SK-N-SH (cell line): ENCODE measurements around the gene ZNRF1. TPM values are rescaled to one million over a fixed set of nuclear protein-coding genes. Genes with fewer than 3 reads are reported as not detected.

Experiments
- CTCF ChIA-PET: fragments of 300-600, 350-600 bp; formaldehyde crosslinking; extraction: SDS; loops from one replicate; lab custom pipeline; 2021; lab: Yijun Ruan, JAX
- POLR2A ChIA-PET: fragments of 350-600 bp; sonication (Branson Sonifier 250); formaldehyde crosslinking; extraction: SDS; loops from one replicate; lab custom pipeline; 2020; ENCODE audit warnings: antibody characterized with exemption, inconsistent platforms; lab: Yijun Ruan, JAX
- DNase-seq: peaks from one replicate; pipeline ENCODE4 v3.0.0; 2012
- H2AFZ ChIP-seq: fragments of 200-600 bp; sonication (generic); 2 replicates; pipeline ENCODE4 v1.8.1; 2016; ENCODE audit warnings: antibody characterized with exemption, mild to moderate bottlenecking, low read depth
- H3F3A ChIP-seq: fragments of 200-600 bp; sonication (generic); replicated peaks from 2 replicates; pipeline ENCODE3; 2016; ENCODE audit warnings: antibody characterized with exemption, mild to moderate bottlenecking; ENCODE audit not compliant: insufficient read depth
- H3K27ac ChIP-seq, 2 experiments: fragments of 200-500 bp in 1 of 2; fragments of 200-600 bp in 1 of 2; sonication (Bioruptor generic) in 1 of 2; sonication (generic), shearing (Covaris generic) in 1 of 2; 2 replicates each; pipeline versions ENCODE4 v1.5.1 to v1.6.1; 2014 to 2016; ENCODE audit warnings: low read depth in 2 of 2, inconsistent platforms in 1 of 2, low read length in 1 of 2, mild to moderate bottlenecking in 1 of 2, mixed read lengths in 1 of 2
- H3K27me3 ChIP-seq: fragments of 200-600 bp; sonication (generic), shearing (Covaris generic); 2 replicates; pipeline ENCODE4 v1.6.1; 2016; ENCODE audit warnings: mixed run types; ENCODE audit not compliant: insufficient read depth
- H3K36me3 ChIP-seq, 2 experiments: fragments of 200-500 bp in 1 of 2; fragments of 200-600 bp in 1 of 2; sonication (Bioruptor generic) in 1 of 2; sonication (generic) in 1 of 2; replicated peaks in 1 of 2; 2 replicates each; pipeline versions ENCODE3 to v1.5.1; 2014 to 2016; ENCODE audit warnings: low read length in 1 of 2, mild to moderate bottlenecking in 1 of 2; ENCODE audit not compliant: insufficient read depth in 2 of 2, control insufficient read depth in 1 of 2
- H3K4me1 ChIP-seq, 2 experiments: fragments of 200-500 bp in 1 of 2; fragments of 200-600 bp in 1 of 2; sonication (Bioruptor generic) in 1 of 2; sonication (generic), shearing (Covaris generic) in 1 of 2; 2 replicates each; pipeline versions ENCODE4 v1.5.1 to v1.6.1; 2014 to 2016; ENCODE audit warnings: low read depth in 1 of 2, low read length in 1 of 2, mixed run types in 1 of 2; ENCODE audit not compliant: insufficient read depth in 2 of 2, control insufficient read depth in 1 of 2
- H3K4me2 ChIP-seq: fragments of 200-600 bp; sonication (generic), shearing (Covaris generic); 2 replicates; pipeline ENCODE4 v1.6.1; 2017; ENCODE audit warnings: mixed run types
- H3K4me3 ChIP-seq, 2 experiments: fragments of 200-500 bp in 1 of 2; fragments of 200-600 bp in 1 of 2; sonication (Bioruptor generic) in 1 of 2; sonication (generic), shearing (Covaris generic) in 1 of 2; 2 replicates each; pipeline versions ENCODE4 v1.5.1 to v1.8.1; 2014 to 2016; ENCODE audit warnings: low read depth in 2 of 2, inconsistent platforms in 1 of 2, low read length in 1 of 2, mild to moderate bottlenecking in 1 of 2, mixed read lengths in 1 of 2, moderate library complexity in 1 of 2
- H3K79me2 ChIP-seq: fragments of 200-600 bp; sonication (generic); 2 replicates; pipeline ENCODE4 v1.8.1; 2017; ENCODE audit warnings: mild to moderate bottlenecking; ENCODE audit not compliant: insufficient read depth
- H3K9ac ChIP-seq: fragments of 200-600 bp; sonication (generic); 2 replicates; pipeline ENCODE4 v1.6.1; 2017; ENCODE audit warnings: mixed run types
- H3K9me2 ChIP-seq: fragments of 200-600 bp; sonication (generic); 2 replicates; pipeline ENCODE4 v1.6.1; 2017; ENCODE audit warnings: mixed run types
- H3K9me3 ChIP-seq: fragments of 200-600 bp; sonication (generic); 2 replicates; pipeline ENCODE4 v1.6.1; 2017; ENCODE audit warnings: mixed run types, mild to moderate bottlenecking, moderate library complexity
- H4K20me1 ChIP-seq: fragments of 200-600 bp; sonication (generic); 2 replicates; pipeline ENCODE4 v1.6.1; 2017; ENCODE audit warnings: mild to moderate bottlenecking, mixed run types; ENCODE audit not compliant: insufficient read depth
- EP300 ChIP-seq, 2 experiments: IDR thresholded peaks; 2 replicates each; pipeline versions ENCODE4 v1.4.0 to v1.6.1; 2012; ENCODE audit warnings: borderline replicate concordance in 1 of 2, low read depth in 1 of 2, low read length in 1 of 2
- FOSL2 ChIP-seq: IDR thresholded peaks from 2 replicates; pipeline ENCODE4 v1.4.0; 2012; ENCODE audit warnings: low read depth, mild to moderate bottlenecking, moderate library complexity, borderline replicate concordance
- FOXJ3 ChIP-seq: sonication (generic); formaldehyde crosslinking; IDR thresholded peaks from 2 replicates; pipeline ENCODE4 v1.5.1; 2020; ENCODE audit warnings: mild to moderate bottlenecking, missing genetic modification reagents
- GATA2 ChIP-seq: sonication (generic); formaldehyde crosslinking; IDR thresholded peaks from 2 replicates; pipeline ENCODE4 v1.5.0; 2020; ENCODE audit warnings: mild to moderate bottlenecking, missing genetic modification reagents
- MAX ChIP-seq: IDR thresholded peaks from 2 replicates; pipeline ENCODE4 v1.4.0; 2012; ENCODE audit warnings: low read depth
- NRF1 ChIP-seq: IDR thresholded peaks from 2 replicates; pipeline ENCODE4 v1.6.1; 2012; ENCODE audit warnings: low read depth, mild to moderate bottlenecking, low read length
- PBX3 ChIP-seq: IDR thresholded peaks from 2 replicates; pipeline ENCODE4; 2012
- RAD21 ChIP-seq: IDR thresholded peaks from 2 replicates; pipeline ENCODE4 v1.6.1; 2012; ENCODE audit warnings: mild to moderate bottlenecking, low read length
- RXRA ChIP-seq: IDR thresholded peaks from 2 replicates; pipeline ENCODE4 v1.4.0; 2012; ENCODE audit warnings: low read depth, mild to moderate bottlenecking, borderline replicate concordance
- SIN3A ChIP-seq: IDR thresholded peaks from 2 replicates; pipeline ENCODE4 v1.6.1; 2012; ENCODE audit warnings: low read depth, mild to moderate bottlenecking, low read length, moderate library complexity, borderline replicate concordance
- TCF12 ChIP-seq: IDR thresholded peaks from 2 replicates; pipeline ENCODE4 v1.4.0; 2012
- USF1 ChIP-seq: IDR thresholded peaks from 2 replicates; pipeline ENCODE4 v1.4.0; 2012; ENCODE audit warnings: low read depth, borderline replicate concordance
- USF2 ChIP-seq: fragments of 150-350 bp; IDR thresholded peaks from 2 replicates; pipeline ENCODE4 v1.6.1; 2017; ENCODE audit warnings: antibody characterized with exemption, low read length, low read depth, borderline replicate concordance
- YY1 ChIP-seq: IDR thresholded peaks from 2 replicates; pipeline ENCODE4 v1.4.0; 2012; ENCODE audit warnings: low read depth, mild to moderate bottlenecking
- WGBS: methylation state at CpG from one replicate; pipeline ENCODE4 v1.1.6; 2017; ENCODE audit warnings: low lambda C conversion rate; 5-methylcytosine and 5-hydroxymethylcytosine counted together
- polyA plus RNA-seq, 3 experiments: library from polyadenylated mRNA; depleted of rRNA; stranded (reverse); fragments of >200 nt; gene quantifications; 2 replicates each; pipeline ENCODE4 v1.2.3, GENCODE V29; 2012

ZNRF1 gene
- polyA plus RNA-seq, 1 of the 3 experiments (the other 2 are of a cell fraction), result 23.7 TPM

GRCh38 chr16:75066861-75067447, 68.1 kb downstream of the ZNRF1 start:
- Histone ChIP-seq H3K27ac (no peak overlapping the region), H3K4me2 (no peak overlapping the region), H3K27me3 (no peaks in the 10 kb centered on the region), H3K9ac (no peak overlapping the region), H3K9me2 (no peaks in the 10 kb centered on the region), H3K4me3 (no peak overlapping the region), H3K4me1 (peaks cover 9 to 35% of the 10 kb centered on the region in 2 experiments; a peak in 2 of 4 replicates), H3K36me3 (peaks cover 0 to 3% of the 10 kb centered on the region in 2 experiments), H2AFZ (no peak overlapping the region), H3K9me3 (no peaks in the 10 kb centered on the region), H3K79me2 (peaks cover 90% of the 10 kb centered on the region), H3F3A (no peaks in the 10 kb centered on the region), H4K20me1 (peaks cover 61% of the 10 kb centered on the region)
- WGBS, result 93% methylated on average over 5 of the region's 6 CpGs
- TF ChIP-seq USF1 (no peak), FOSL2 (no peak), FOXJ3 (CRISPR knock-in tag) (no peak), YY1 (no peak), RXRA (no peak), RAD21 (no peak), USF2 (no peak), SIN3A (no peak), PBX3 (no peak), NRF1 (no peak), MAX (no peak), GATA2 (CRISPR knock-in tag) (no peak), EP300 (IDR thresholded peaks at IDR 0.05; ENCODE audit: borderline replicate concordance in 1 of 2, low read depth in 1 of 2, low read length in 1 of 2) (no peak), TCF12 (no peak)
- POLR2A ChIA-PET, result no interaction called here
- no peak for DNase-seq
- CTCF ChIA-PET, result interaction anchor here (1.1 to 1.6 kb wide), 2 partner anchors 16 to 44 kb away, joined by 3 read pairs; no protein-coding TSS in a partner anchor
